Osteocyte (in vitro differentiated cells): ENCODE data around the gene AMDHD2. TPM values are rescaled to one million over a fixed set of nuclear protein-coding genes. Genes with fewer than 3 reads are reported as not detected.

Experiments used
- DNase-seq: peaks from one replicate; pipeline ENCODE4 v3.0.0; 2021; ENCODE audit warnings: mixed read lengths; ENCODE audit not compliant: unreplicated experiment; ENCODE audit errors: extremely low spot score
- H3K27ac Mint-ChIP-seq: one replicate; pipeline ENCODE4 v1.8.0; 2021; ENCODE audit warnings: mild to moderate bottlenecking, mixed read lengths; ENCODE audit not compliant: unreplicated experiment
- H3K27me3 Mint-ChIP-seq: one replicate; pipeline ENCODE4 v1.8.0; 2021; ENCODE audit warnings: mixed read lengths; ENCODE audit not compliant: unreplicated experiment
- H3K36me3 Mint-ChIP-seq: one replicate; pipeline ENCODE4 v1.8.0; 2021; ENCODE audit warnings: mixed read lengths; ENCODE audit not compliant: unreplicated experiment
- H3K4me1 Mint-ChIP-seq: one replicate; pipeline ENCODE4 v1.8.0; 2021; ENCODE audit warnings: mixed read lengths; ENCODE audit not compliant: unreplicated experiment
- H3K4me3 Mint-ChIP-seq: one replicate; pipeline ENCODE4 v1.8.0; 2021; ENCODE audit warnings: mild to moderate bottlenecking, moderate library complexity, mixed read lengths; ENCODE audit not compliant: unreplicated experiment
- H3K9me3 Mint-ChIP-seq: one replicate; pipeline ENCODE4 v1.8.0; 2021; ENCODE audit warnings: mixed read lengths; ENCODE audit not compliant: unreplicated experiment
- CTCF ChIP-seq: fragments of 200-600 bp; sonication (generic); IDR thresholded peaks from 2 replicates; pipeline ENCODE4 v1.5.0; 2021; ENCODE audit warnings: antibody characterized with exemption, mild to moderate bottlenecking, moderate library complexity
- total RNA-seq: library from RNA; stranded (reverse); gene quantifications from 2 replicates; pipeline ENCODE4 v1.2.1, GENCODE V29; 2021

AMDHD2 gene
- total RNA-seq, 1 donor from 2014 or later, result 56.6 TPM

- Mint-ChIP-seq H3K9me3 (no peaks in the 10 kb centered on the region), H3K4me3 (peak within 1 kb of the TSS; percentile 76), H3K27ac (peak within 1 kb of the TSS; percentile 64), H3K27me3 (no peaks in the 10 kb centered on the region), H3K36me3 (no peaks in the 10 kb centered on the region), H3K4me1 (peaks cover 34% of the 10 kb centered on the region)
- no peak for TF ChIP-seq CTCF
- DNase-seq, result peak; percentile 98
These were observed 45.2 kb upstream of the AMDHD2 start, which contains the start of gene TBC1D24 for GRCh38 chr16:2474877-2475412. Gene TBC1D24 (plus strand): TSS chr16:2475127. CDS start chr16:2496149, 21,022 bp downstream.

DNA sequence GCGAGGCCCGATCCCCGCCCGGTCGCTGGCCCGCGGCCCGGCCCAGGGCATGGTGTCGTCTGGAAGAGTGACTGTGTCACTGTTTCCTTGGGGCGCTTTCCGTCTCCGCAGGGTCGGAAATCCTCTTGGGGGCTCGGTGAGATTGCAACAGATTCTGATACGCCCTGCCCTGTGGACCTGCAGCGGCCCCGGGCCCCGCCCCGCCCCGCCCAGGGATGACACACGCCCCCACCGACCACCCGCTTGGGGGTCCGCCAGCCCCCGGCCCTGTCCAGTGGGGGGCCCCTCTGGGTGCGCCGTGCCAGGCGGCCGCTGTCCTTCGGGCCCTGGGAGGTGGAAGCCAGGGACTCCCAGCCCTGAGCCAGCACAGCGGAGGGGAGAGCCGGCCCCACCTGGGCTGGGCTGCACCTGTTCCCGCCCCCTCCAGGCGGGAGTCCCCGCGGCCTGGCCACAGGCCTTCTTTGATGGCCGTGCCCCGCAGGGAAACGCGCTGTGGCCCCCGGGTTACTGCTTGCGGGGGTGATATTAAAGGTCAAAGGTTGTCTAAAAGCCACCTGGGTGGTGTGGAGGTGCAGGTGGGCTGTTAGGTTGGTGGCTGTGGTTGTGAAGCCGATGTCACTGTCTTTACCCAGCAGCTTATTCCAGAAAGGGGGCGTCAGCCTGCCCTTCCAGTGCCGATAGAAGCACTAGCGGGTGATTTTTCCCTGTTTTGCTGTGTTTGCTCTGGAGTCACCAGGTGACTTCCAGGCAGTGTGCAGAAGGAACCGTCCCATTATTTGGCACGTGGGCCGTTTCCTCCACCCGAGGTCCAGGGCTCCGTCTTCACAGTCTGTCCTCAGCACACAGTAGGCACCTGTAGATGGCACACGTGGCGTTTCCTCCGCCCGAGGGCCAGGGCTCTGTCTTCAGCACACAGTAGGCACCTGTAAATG lies 44.5 kb upstream of the AMDHD2 start:
- peak overlapping the region; percentile 67 for H3K4me3 Mint-ChIP-seq
- H3K27me3 Mint-ChIP-seq, result no peaks in the 10 kb centered on the region
- no peak overlapping the region for H3K27ac Mint-ChIP-seq
- peaks cover 28% of the 10 kb centered on the region for H3K4me1 Mint-ChIP-seq
- no peak for DNase-seq
- TF ChIP-seq CTCF, result no peak
- H3K9me3 Mint-ChIP-seq, result no peaks in the 10 kb centered on the region
- no peaks in the 10 kb centered on the region for H3K36me3 Mint-ChIP-seq

- Mint-ChIP-seq H3K9me3 (no peaks in the 10 kb centered on the region), H3K36me3 (no peaks in the 10 kb centered on the region), H3K27me3 (no peaks in the 10 kb centered on the region), H3K27ac (no peak overlapping the region), H3K4me1 (peaks cover 28% of the 10 kb centered on the region), H3K4me3 (peak overlapping the region; percentile 67)
- DNase-seq, result no peak
- no peak for TF ChIP-seq CTCF
These were observed 43.8 kb upstream of the AMDHD2 start for GRCh38 chr16:2476345-2476720.

DNA sequence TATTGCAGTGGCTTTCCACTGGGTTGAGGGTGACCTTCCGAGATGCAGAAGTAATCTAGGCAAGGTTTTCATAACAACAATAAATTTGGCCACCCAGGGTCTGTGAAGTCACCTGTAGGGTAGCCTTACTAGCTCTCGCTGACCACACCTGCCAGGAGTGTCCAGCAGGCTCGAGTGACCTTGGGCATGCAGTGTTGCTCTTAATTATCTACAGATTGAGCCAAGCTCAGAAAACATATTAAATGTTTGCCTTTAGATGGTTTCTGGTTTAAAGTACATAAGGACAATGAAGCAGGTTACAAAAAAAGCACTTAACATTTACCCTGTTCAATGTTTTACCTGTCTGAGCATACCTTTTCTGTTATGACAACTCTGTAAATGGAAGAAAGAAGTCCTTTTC lies 43.4 kb upstream of the AMDHD2 start:
- H3K4me1 Mint-ChIP-seq, result peaks cover 28% of the 10 kb centered on the region
- no peaks in the 10 kb centered on the region for H3K9me3 Mint-ChIP-seq
- TF ChIP-seq CTCF, result no peak
- H3K36me3 Mint-ChIP-seq, result no peaks in the 10 kb centered on the region
- DNase-seq, result no peak
- no peaks in the 10 kb centered on the region for H3K27me3 Mint-ChIP-seq
- no peak overlapping the region for H3K27ac Mint-ChIP-seq
- peak overlapping the region; percentile 67 for H3K4me3 Mint-ChIP-seq

GRCh38 chr16:2477327-2477726 lies 42.8 kb upstream of the AMDHD2 start:
- no peak overlapping the region for H3K4me3 Mint-ChIP-seq
- no peaks in the 10 kb centered on the region for H3K9me3 Mint-ChIP-seq
- H3K36me3 Mint-ChIP-seq, result no peaks in the 10 kb centered on the region
- H3K27ac Mint-ChIP-seq, result no peak overlapping the region
- TF ChIP-seq CTCF, result no peak
- no peaks in the 10 kb centered on the region for H3K27me3 Mint-ChIP-seq
- no peak for DNase-seq
- peaks cover 27% of the 10 kb centered on the region for H3K4me1 Mint-ChIP-seq
